Measurements from ENCODE around the gene KLHL22. TPM values are rescaled to one million over a fixed set of nuclear protein-coding genes. Genes with fewer than 3 reads are reported as not detected.

Gene KLHL22
- total RNA-seq, 4 donors from 2014 or later: 7.7 to 13.0 (median 8.3) TPM

DNA sequence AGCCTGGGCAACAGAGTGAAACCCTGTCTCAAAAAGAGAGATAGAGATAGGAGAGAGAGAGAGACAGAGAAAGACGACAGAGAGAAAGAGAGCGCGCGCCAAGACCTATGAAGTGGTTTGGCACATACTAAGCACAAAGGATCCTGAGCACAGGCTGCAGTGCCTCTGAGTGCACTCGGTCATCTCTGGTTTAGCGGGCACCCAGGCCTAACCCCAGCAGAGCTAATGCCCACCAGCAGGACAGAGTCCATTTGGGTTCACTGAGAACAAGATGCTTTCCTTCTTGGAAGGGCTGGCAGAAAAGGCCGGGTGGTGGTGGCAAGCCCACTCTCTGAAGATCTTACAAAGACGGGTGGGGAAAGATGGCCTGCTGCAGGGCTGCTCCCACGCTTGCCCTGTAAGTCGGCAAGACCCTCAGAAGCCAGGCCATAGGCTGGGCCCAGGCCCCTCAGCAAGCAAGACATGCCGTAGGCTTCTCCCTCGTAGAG, 61.3 kb downstream of the KLHL22 start:
- WGBS, 2 donors: 83 to 85% methylated on average over 11 to 12 of the region's 12 CpGs
- intact Hi-C loops (cut with DNase I): no loop called here
- peaks cover 38 to 76% (median 43%) of the 10 kb centered on the region in 3 donors for H3K4me1 ChIP-seq
- TF ChIP-seq CTCF (IDR thresholded peaks at IDR 0.05) (no peak), POLR2A (IDR thresholded peaks at IDR 0.05) (no peak)
- H3K27me3 ChIP-seq: peaks cover 3 to 100% (median 5%) of the 10 kb centered on the region in 4 donors
- no peaks in the 10 kb centered on the region for H3K9me3 ChIP-seq
- DNase-seq: no peak
- peaks cover 0 to 5% (median 0%) of the 10 kb centered on the region in 3 donors for H3K36me3 ChIP-seq
- no peak overlapping the region for H3K27ac ChIP-seq
- H3K4me3 ChIP-seq: no peak overlapping the region

- Histone ChIP-seq H3K36me3 (peaks cover 0 to 10% (median 0%) of the 10 kb centered on the region in 3 donors), H3K4me3 (no peak overlapping the region), H3K9me3 (no peaks in the 10 kb centered on the region), H3K4me1 (peaks cover 41 to 76% (median 42%) of the 10 kb centered on the region in 3 donors), H3K27ac (no peak overlapping the region), H3K27me3 (peaks cover 3 to 100% (median 5%) of the 10 kb centered on the region in 4 donors)
- intact Hi-C loops (cut with DNase I): no loop called here
- 60 to 61% methylated on average over 4 of the region's 4 CpGs for WGBS, 2 donors
- no peak for TF ChIP-seq CTCF (IDR thresholded peaks at IDR 0.05)
- TF ChIP-seq POLR2A (IDR thresholded peaks at IDR 0.05): no peak
- DNase-seq: no peak
Observed at GRCh38 chr22:20433686-20434241, 61.8 kb downstream of the KLHL22 start.

DNA sequence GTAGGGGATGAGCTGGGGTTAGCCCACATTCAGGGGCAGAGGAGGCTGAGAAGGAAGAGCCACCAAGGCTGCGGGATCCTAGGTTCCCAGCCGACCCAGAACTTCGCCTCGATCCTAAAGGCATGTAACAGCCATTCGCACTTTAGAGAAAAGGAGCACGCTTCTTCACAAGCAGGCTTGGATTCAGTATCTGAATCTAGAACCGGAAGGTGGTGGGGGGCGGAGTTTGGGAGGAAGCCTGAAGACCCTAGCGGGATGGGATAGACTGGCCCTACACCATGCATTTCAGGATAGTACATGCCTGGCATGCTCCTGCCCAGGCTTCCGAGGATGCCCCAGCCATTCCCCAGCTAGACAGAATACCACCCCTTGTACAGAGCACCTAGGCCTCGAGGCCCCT, 62.4 kb downstream of the KLHL22 start:
- peaks cover 3 to 100% (median 5%) of the 10 kb centered on the region in 4 donors for H3K27me3 ChIP-seq

DNA sequence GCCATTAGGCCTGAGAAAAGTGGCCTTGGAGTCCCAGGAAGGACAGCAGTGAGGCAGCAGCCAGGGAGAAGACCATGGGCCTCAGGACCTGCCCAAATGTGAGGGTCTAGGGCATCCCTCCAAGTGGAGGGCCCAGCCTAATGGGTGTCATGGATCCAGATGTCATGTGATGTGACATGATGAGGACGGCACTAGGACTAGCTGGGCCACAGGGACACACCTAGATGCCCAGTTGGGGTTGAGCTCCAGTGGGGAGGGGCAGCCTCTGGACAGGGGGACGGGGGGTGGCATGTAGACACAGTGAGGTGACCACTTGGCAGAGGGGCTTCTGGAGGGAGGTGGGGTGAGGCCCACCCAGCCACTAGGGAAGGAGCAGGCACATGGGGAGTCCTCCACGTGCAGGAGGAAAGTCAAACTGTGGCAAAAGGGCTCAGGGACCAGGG, 63.3 kb downstream of the KLHL22 start:
- Histone ChIP-seq H3K27me3 (peaks cover 3 to 100% (median 5%) of the 10 kb centered on the region in 4 donors), H3K36me3 (peaks cover 0 to 18% (median 0%) of the 10 kb centered on the region in 3 donors), H3K4me1 (peaks cover 36 to 65% (median 41%) of the 10 kb centered on the region in 3 donors), H3K9me3 (no peaks in the 10 kb centered on the region), H3K27ac (no peak overlapping the region), H3K4me3 (no peak overlapping the region)
- DNase-seq: no peak
- no peak for TF ChIP-seq POLR2A (IDR thresholded peaks at IDR 0.05)
- no peak for TF ChIP-seq CTCF (IDR thresholded peaks at IDR 0.05)
- intact Hi-C loops (cut with DNase I): no loop called here
- WGBS, 2 donors: 47 to 83% methylated on average over 1 to 2 of the region's 3 CpGs

More for the DNA sequence above, 62.4 kb downstream of the KLHL22 start:
- no peak overlapping the region for H3K27ac ChIP-seq
- WGBS, 2 donors: 82 to 89% methylated on average over 11 of the region's 11 CpGs
- H3K9me3 ChIP-seq: no peaks in the 10 kb centered on the region
- no peak overlapping the region for H3K4me3 ChIP-seq
- H3K4me1 ChIP-seq: peaks cover 36 to 73% (median 42%) of the 10 kb centered on the region in 3 donors
- DNase-seq: no peak
- TF ChIP-seq POLR2A (IDR thresholded peaks at IDR 0.05) (no peak), CTCF (IDR thresholded peaks at IDR 0.05) (no peak)
- intact Hi-C loops (cut with DNase I): no loop called here
- H3K36me3 ChIP-seq: peaks cover 0 to 14% (median 0%) of the 10 kb centered on the region in 3 donors

DNA sequence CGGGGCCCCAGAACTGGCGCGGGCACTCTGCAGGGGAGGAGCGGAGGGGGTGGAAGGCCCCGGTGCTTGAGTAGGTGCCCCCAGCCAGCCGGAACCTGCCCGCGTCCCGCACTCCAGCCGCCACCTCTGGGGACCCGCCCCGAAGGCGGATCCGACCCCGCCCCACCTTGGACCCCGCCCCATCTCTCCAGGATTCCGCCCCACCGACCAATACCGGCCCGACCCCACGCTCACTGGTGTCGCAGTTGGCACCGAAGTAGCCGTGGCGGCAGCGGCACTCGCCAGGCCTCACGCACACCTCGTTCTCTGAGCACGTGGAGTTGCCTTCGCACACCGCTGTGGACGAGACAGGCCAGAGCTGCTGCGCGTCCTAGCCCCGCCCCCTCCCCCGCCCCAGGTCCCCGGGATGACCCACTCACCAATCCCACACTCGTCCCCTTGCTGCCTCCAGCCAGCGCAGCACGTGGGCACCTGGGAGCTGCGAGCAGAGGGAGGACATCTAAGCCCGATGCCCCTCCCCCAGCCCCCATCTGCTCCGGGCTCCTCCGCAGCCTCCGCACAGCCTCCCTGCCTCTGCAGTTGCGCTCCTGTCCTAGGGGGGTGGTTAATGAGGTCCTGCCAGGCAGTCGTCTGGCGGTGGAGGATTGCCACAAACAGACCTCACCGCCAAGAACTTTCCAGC, 63.9 kb downstream of the KLHL22 start:
- H3K36me3 ChIP-seq: peaks cover 0 to 23% (median 0%) of the 10 kb centered on the region in 3 donors
- no peaks in the 10 kb centered on the region for H3K9me3 ChIP-seq
- H3K4me3 ChIP-seq: peak overlapping the region in 3 of 4 donors; percentile 9 to 62 (median 51)
- TF ChIP-seq POLR2A (IDR thresholded peaks at IDR 0.05) (no peak), CTCF (IDR thresholded peaks at IDR 0.05) (no peak)
- H3K4me1 ChIP-seq: peaks cover 30 to 63% (median 36%) of the 10 kb centered on the region in 3 donors
- 67 to 77% methylated on average over 3 to 6 of the region's 50 CpGs for WGBS, 2 donors
- intact Hi-C loops (cut with DNase I): no loop called here
- H3K27ac ChIP-seq: no peak overlapping the region
- DNase-seq: no peak
- H3K27me3 ChIP-seq: peaks cover 3 to 100% (median 5%) of the 10 kb centered on the region in 4 donors
